Stimulated activated CD4-positive, alpha-beta T cell treated with anti-CD3 and anti-CD28 coated beads, Interleukin-1b, Interleukin-23, amount 100 ng/mL, for 4 hours (primary cell): ENCODE measurements around the gene FOXG1.

Experiments
- DNase-seq, 2 donors: peaks; one replicate each; pipeline ENCODE4 v3.0.0-alpha.2; 2020; ENCODE audit warnings: low read depth in 2 of 2

Gene FOXG1

GRCh38 chr14:28761438-28762291, 4.9 kb upstream of the FOXG1 start:
- DNase-seq: no peak

GRCh38 chr14:28762303-28762954, 4.2 kb upstream of the FOXG1 start:
- no peak for DNase-seq

GRCh38 chr14:28762955-28763326, 3.6 kb upstream of the FOXG1 start:
- DNase-seq: no peak

GRCh38 chr14:28763751-28764256, 2.8 kb upstream of the FOXG1 start:
- DNase-seq: no peak

- DNase-seq: no peak
These were observed 2.1 kb upstream of the FOXG1 start for GRCh38 chr14:28764257-28765160.

- DNase-seq: no peak
These were observed 1.3 kb upstream of the FOXG1 start for GRCh38 chr14:28765169-28765830.

- DNase-seq: no peak
These were observed 637 bp upstream of the FOXG1 start for GRCh38 chr14:28765831-28766468.

- DNase-seq: no peak
These were observed 654 bp downstream of the FOXG1 start for GRCh38 chr14:28767030-28767852.

- DNase-seq: no peak
These were observed 1.5 kb downstream of the FOXG1 start for GRCh38 chr14:28767853-28768741.

GRCh38 chr14:28769276-28769880, 2.8 kb downstream of the FOXG1 start:
- DNase-seq: no peak

- DNase-seq: no peak
These were observed 3.5 kb downstream of the FOXG1 start for GRCh38 chr14:28770061-28770460.

GRCh38 chr14:28770630-28771029, 4.0 kb downstream of the FOXG1 start:
- DNase-seq: no peak

GRCh38 chr14:28771168-28771567, 4.6 kb downstream of the FOXG1 start:
- DNase-seq: no peak

- no peak for DNase-seq
These were observed 6.0 kb downstream of the FOXG1 start for GRCh38 chr14:28772613-28773012.

GRCh38 chr14:28773176-28773575, 6.6 kb downstream of the FOXG1 start:
- no peak for DNase-seq

- no peak for DNase-seq
These were observed 7.5 kb downstream of the FOXG1 start for GRCh38 chr14:28773861-28774691.
